ENCODE results near the gene PCDHGC4. TPM values are rescaled to one million over a fixed set of nuclear protein-coding genes. Genes with fewer than 3 reads are reported as not detected.

The PCDHGC4 gene
- total and polyA plus RNA-seq, 2 donors (not counting 3 experiments of a cell fraction or from before 2014, with no cell fraction given), result 0.25 to 2.1 TPM

GRCh38 chr5:141510850-141511601 lies 26.2 kb downstream of the PCDHGC4 start:
- H3K9me3 ChIP-seq (replicated peaks; ENCODE audit: control insufficient read depth, insufficient read depth, low read length), result no peaks in the 10 kb centered on the region
- dilution Hi-C loops (cut with MboI; ENCODE audit: extremely low pct_ligation_motif_present, low sequenced_read_pairs), result no loop called here
- H3K27ac ChIP-seq (ENCODE audit: insufficient read depth, low read depth, low read length), result no peak overlapping the region
- no peak overlapping the region for H3K4me3 ChIP-seq (replicated peaks in 1 of 3; ENCODE audit: insufficient read depth in 1 of 3, low read depth in 1 of 3, low read length in 3 of 3)
- H4K20me1 ChIP-seq (replicated peaks; ENCODE audit: control insufficient read depth, extremely low read depth, insufficient read depth, low read length), result no peaks in the 10 kb centered on the region
- H3K27me3 ChIP-seq (ENCODE audit: control insufficient read depth in 2 of 2, insufficient read depth in 2 of 2, low read length in 2 of 2), result no peaks in the 10 kb centered on the region
- TF ChIP-seq MYC (IDR thresholded peaks at IDR 0.05; ENCODE audit: low read depth, low read length), result no peak
- TF ChIP-seq POLR2AphosphoS5 (IDR thresholded peaks at IDR 0.05; ENCODE audit: insufficient read depth, low read depth, low read length), result no peak
- no peak for TF ChIP-seq FOS (IDR thresholded peaks at IDR 0.05; ENCODE audit: borderline replicate concordance, insufficient read depth, low read length)
- no peak for TF ChIP-seq POLR2A (IDR thresholded peaks at IDR 0.05; ENCODE audit: low read depth, low read length)
- TF ChIP-seq, protein P1, sequence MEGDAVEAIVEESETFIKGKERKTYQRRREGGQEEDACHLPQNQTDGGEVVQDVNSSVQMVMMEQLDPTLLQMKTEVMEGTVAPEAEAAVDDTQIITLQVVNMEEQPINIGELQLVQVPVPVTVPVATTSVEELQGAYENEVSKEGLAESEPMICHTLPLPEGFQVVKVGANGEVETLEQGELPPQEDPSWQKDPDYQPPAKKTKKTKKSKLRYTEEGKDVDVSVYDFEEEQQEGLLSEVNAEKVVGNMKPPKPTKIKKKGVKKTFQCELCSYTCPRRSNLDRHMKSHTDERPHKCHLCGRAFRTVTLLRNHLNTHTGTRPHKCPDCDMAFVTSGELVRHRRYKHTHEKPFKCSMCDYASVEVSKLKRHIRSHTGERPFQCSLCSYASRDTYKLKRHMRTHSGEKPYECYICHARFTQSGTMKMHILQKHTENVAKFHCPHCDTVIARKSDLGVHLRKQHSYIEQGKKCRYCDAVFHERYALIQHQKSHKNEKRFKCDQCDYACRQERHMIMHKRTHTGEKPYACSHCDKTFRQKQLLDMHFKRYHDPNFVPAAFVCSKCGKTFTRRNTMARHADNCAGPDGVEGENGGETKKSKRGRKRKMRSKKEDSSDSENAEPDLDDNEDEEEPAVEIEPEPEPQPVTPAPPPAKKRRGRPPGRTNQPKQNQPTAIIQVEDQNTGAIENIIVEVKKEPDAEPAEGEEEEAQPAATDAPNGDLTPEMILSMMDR (IDR thresholded peaks at IDR 0.05; ENCODE audit: extremely low read depth in 1 of 2, insufficient read depth in 1 of 2, low read depth in 1 of 2, low read length in 2 of 2), result no peak
- TF ChIP-seq GATA2 (IDR thresholded peaks at IDR 0.05; ENCODE audit: insufficient read depth, insufficient read length, low read depth, low read length), result no peak
- TF ChIP-seq JUN (IDR thresholded peaks at IDR 0.05; ENCODE audit: borderline replicate concordance, insufficient read depth, insufficient read length, low read depth), result no peak
- no peak for TF ChIP-seq EZH2 (IDR thresholded peaks at IDR 0.05; ENCODE audit: borderline replicate concordance, low read depth, low read length, severe bottlenecking)
- no peak for TF ChIP-seq MAX (IDR thresholded peaks at IDR 0.05; ENCODE audit: insufficient read depth, insufficient read length)
- H3K79me2 ChIP-seq (ENCODE audit: control insufficient read depth, insufficient read depth, low read length), result no peaks in the 10 kb centered on the region
- ChIA-PET POLR2A (no interaction called here), CTCF (interaction anchor here (0.7 to 9.8 kb wide), 7 partner anchors 11 to 93 kb away, joined by 3 to 158 read pairs (median 7); partner anchors contain the start of genes PCDHGA12, PCDHGB7 and PCDHGC3)
- FAIRE-seq (no peak), DNase-seq (ENCODE audit: low read depth, low spot score) (no peak)
- peaks cover 31% of the 10 kb centered on the region for H3K4me1 ChIP-seq (ENCODE audit: control insufficient read depth, extremely low read depth, insufficient read depth, low read length)
- H3K36me3 ChIP-seq (ENCODE audit: control insufficient read depth in 2 of 2, extremely low read depth in 1 of 2, insufficient read depth in 2 of 2, low read length in 2 of 2), result peaks cover 1 to 6% of the 10 kb centered on the region in 2 experiments
- BruUV-seq (replicated peaks), result no TSS peak
- no peak overlapping the region for H3K9ac ChIP-seq (replicated peaks; ENCODE audit: extremely low read depth, insufficient read depth, low read length)
- H3K4me2 ChIP-seq (ENCODE audit: insufficient read depth, low read length), result no peak overlapping the region
- H3K9me1 ChIP-seq (replicated peaks; ENCODE audit: control insufficient read depth, extremely low read depth, insufficient read depth, low read length), result no peaks in the 10 kb centered on the region
- H2AFZ ChIP-seq (ENCODE audit: low read depth, low read length), result no peak overlapping the region
- intact Hi-C loops (cut with micrococcal nuclease), result no loop called here
